Progenitor cell of endocrine pancreas (in vitro differentiated cells): ENCODE measurements around the gene DPRX. TPM values are rescaled to one million over a fixed set of nuclear protein-coding genes. Genes with fewer than 3 reads are reported as not detected.

Source experiments
- microRNA-seq: library from miRNA; unstranded; fragments of <30 nt; microRNA quantifications from one replicate; pipeline ENCODE4 v1.1.0, GENCODE V29; 2020; ENCODE audit warnings: borderline number of aligned reads; ENCODE audit not compliant: unreplicated experiment
- total RNA-seq: library from RNA; stranded (reverse); gene quantifications from 2 replicates; pipeline ENCODE4 v1.2.1, GENCODE V29; 2021

Gene DPRX
- total RNA-seq, 1 donor from 2014 or later, result not detected

Small RNAs within 50 kb of the gene (microRNA-seq; reads per million reads assigned to microRNA genes)
- gene MIR1323 (1.8 reads per million), gene MIR498 (3.0 reads per million), gene MIR512-1 (not detected), gene MIR512-2 (not detected), gene MIR515-1 (not detected), gene MIR515-2 (not detected), gene MIR519C (6.6 reads per million, percentile 6 among the genes with 10 or more reads in this experiment), gene MIR519E (not detected), gene MIR520E (6.0 reads per million, percentile 3 among the genes with 10 or more reads in this experiment), gene MIR520F (29.8 reads per million, percentile 37 among the genes with 10 or more reads in this experiment)

Other genes with a start within 250 kb of the DPRX start
- gene ZNF765, start 236.8 kb upstream of the DPRX start, total RNA-seq, result 29.8 and 32.9 TPM in 2 replicates
- 59.3 and 65.9 TPM in 2 replicates for gene ZNF761, start 200.0 kb upstream of the DPRX start, total RNA-seq
- gene ZNF813, start 164.3 kb upstream of the DPRX start, total RNA-seq, result 16.0 and 16.6 TPM in 2 replicates
- 29.0 and 29.9 TPM in 2 replicates for gene ZNF331, start 93.9 kb upstream of the DPRX start, total RNA-seq
- not detected in 2 replicates for gene NLRP12, start 192.3 kb downstream of the DPRX start, total RNA-seq
- gene MYADM, start 235.9 kb downstream of the DPRX start, total RNA-seq, result 80.2 and 80.4 TPM in 2 replicates